NB4 (cell line): ENCODE results near the gene MAP3K5.

Experiments used
- CTCF ChIP-seq: IDR thresholded peaks from one replicate; pipeline ENCODE4 v1.5.1; 2012; ENCODE audit warnings: low read depth, low read length
- POLR2A ChIP-seq: IDR thresholded peaks from 2 replicates; pipeline ENCODE4 v1.6.1; 2011; ENCODE audit warnings: mild to moderate bottlenecking; ENCODE audit not compliant: insufficient read length; ENCODE audit errors: extremely low read depth

GRCh38 chr6:136533487-136533886, 258.8 kb downstream of the MAP3K5 start:
- no peak for TF ChIP-seq CTCF
- no peak for TF ChIP-seq POLR2A
